DND-41 (cell line): Measurements from ENCODE around the gene BACH2.

Experiments
- CTCF ChIP-seq: IDR thresholded peaks from 2 replicates; pipeline ENCODE4 v1.5.1; 2012; ENCODE audit warnings: borderline replicate concordance, low read length, moderate library complexity, mild to moderate bottlenecking; ENCODE audit not compliant: poor library complexity, severe bottlenecking; ENCODE audit errors: extremely low read depth
- EZH2 ChIP-seq: IDR thresholded peaks from 3 replicates; pipeline ENCODE4 v1.6.1; 2012; ENCODE audit warnings: borderline replicate concordance, low read depth, mild to moderate bottlenecking, moderate library complexity, low read length, inconsistent platforms; ENCODE audit not compliant: severe bottlenecking

DNA sequence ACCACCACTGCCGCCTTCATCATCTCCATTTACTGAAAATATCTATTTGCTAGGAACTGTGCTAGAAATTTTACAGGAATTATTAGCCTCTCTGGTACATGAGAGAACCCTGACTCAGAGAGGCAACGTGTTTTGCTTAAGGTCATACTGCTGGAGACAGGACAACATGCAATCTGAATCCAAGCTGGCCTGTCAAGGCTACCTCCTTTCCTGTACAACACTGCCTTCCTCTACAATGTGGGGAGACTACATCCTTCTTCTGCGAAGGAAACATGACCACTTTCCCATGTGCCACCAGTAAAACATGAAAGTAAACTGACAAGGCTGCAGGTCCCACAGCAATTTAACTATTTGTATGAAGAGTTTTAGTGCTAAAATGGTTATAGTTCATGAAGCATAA is 200.9 kb downstream of the BACH2 start:
- TF ChIP-seq CTCF (no peak), EZH2 (no peak)
